ENCODE measurements around the gene CCNY. TPM values are rescaled to one million over a fixed set of nuclear protein-coding genes. Genes with fewer than 3 reads are reported as not detected.

Gene CCNY
- total RNA-seq (2022): 59.1 and 60.6 TPM in 2 replicates
- Bru-seq, nascent RNA: percentile 77 among the genes with signal in this experiment
- percentile 75 among the genes with signal in this experiment for BruChase-seq, experiment 1, labeled RNA remaining after a 6-hour chase
- BruChase-seq, experiment 2, labeled RNA remaining after a 2-hour chase: percentile 69 among the genes with signal in this experiment
- long read RNA-seq, full-length matches to known transcripts: 29 of 42 reads
- long read RNA-seq, partial matches to known transcripts: 0 of 42 reads
- long read RNA-seq, other reads (novel, unspliced or antisense): 13 of 42 reads

DNA sequence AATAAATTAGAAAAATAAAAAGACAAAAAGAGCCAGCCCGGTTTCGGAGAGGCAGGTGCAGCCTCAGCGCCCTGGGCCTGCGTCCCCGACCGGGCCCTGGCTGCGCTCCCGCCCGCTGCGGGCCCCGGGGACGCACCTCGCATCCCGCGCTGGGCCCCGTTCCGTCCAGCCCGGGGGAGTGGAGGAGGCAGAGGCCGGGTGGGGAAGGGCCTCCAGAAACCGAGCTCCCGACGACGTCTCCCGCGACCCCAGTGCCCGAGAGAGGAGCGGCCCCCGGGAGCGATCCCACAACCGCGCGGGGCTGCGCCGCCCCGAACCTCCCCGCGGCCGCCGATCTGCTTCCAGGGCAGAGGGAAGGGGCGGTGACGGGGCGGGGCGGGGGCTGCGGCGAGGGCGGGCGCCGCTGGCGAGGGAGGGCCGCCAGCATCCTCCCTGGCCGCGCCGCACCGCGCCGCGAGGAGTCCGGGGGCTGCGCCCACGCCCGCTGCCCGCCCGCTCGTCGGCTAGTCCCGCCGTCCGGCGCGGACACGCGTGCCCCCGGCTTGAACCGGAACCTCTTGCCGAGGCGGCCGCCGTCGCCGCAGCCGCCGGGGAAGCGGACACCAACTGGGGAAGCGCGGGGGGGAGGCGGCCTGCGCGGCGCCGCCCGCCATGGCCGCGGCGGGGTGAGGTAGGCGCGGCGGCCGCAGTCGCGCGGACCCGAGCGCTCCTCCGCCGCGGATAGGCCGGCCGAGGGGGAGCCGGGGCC lies at the start of gene CCNY:
TSS of gene CCNY (plus strand) at position 426 of the 748 bp plus-strand sequence. CDS start 545 bp downstream, outside the sequence.
- peaks cover 43% of the 10 kb centered on the region for H3K36me3 Mint-ChIP-seq (ENCODE audit: insufficient read depth, unreplicated experiment)
- CTCF ChIA-PET: no interaction called here
- TF ChIP-seq, protein P1, sequence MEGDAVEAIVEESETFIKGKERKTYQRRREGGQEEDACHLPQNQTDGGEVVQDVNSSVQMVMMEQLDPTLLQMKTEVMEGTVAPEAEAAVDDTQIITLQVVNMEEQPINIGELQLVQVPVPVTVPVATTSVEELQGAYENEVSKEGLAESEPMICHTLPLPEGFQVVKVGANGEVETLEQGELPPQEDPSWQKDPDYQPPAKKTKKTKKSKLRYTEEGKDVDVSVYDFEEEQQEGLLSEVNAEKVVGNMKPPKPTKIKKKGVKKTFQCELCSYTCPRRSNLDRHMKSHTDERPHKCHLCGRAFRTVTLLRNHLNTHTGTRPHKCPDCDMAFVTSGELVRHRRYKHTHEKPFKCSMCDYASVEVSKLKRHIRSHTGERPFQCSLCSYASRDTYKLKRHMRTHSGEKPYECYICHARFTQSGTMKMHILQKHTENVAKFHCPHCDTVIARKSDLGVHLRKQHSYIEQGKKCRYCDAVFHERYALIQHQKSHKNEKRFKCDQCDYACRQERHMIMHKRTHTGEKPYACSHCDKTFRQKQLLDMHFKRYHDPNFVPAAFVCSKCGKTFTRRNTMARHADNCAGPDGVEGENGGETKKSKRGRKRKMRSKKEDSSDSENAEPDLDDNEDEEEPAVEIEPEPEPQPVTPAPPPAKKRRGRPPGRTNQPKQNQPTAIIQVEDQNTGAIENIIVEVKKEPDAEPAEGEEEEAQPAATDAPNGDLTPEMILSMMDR (IDR thresholded peaks at IDR 0.05; ENCODE audit: unreplicated experiment): no peak
- H3K4me3 Mint-ChIP-seq (ENCODE audit: low read depth, unreplicated experiment): peak within 1 kb of the TSS; percentile 91
- peak; percentile 74 for DNase-seq
- H3K9me3 Mint-ChIP-seq (ENCODE audit: low read depth, unreplicated experiment): no peaks in the 10 kb centered on the region
- H3K4me1 Mint-ChIP-seq (ENCODE audit: low read depth, unreplicated experiment): peaks cover 43% of the 10 kb centered on the region
- no TSS peak for BruUV-seq (replicated peaks)
- H3K27ac Mint-ChIP-seq (ENCODE audit: unreplicated experiment): peak within 1 kb of the TSS; percentile 91
- intact Hi-C loops (cut with micrococcal nuclease; ENCODE audit: unreplicated experiment): loop anchor here (5.0 kb wide), 1 partner anchor 166 kb away; no protein-coding TSS in a partner anchor
- no peaks in the 10 kb centered on the region for H3K27me3 Mint-ChIP-seq (ENCODE audit: unreplicated experiment)

DNA sequence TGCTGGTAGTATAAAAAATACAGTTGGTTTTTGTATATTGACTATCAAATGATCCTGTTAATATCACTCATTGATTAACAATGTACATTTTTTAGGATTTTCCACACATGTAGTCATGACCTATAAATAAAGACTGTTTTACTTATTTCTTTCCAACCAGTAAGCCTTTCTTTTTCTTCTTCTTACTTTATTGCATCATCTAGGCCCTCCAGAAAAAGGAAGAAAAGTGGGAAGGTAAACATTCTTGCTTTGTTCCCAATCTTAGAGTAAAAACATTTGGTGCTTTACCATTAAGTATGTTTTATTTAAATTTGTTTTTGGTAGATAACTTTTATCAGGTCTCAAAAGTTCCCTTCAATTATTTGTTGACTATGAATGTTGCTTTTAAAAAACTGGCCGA lies 47.1 kb upstream of the CCNY start:
- BruUV-seq (replicated peaks): no TSS peak
- Mint-ChIP-seq H3K36me3 (ENCODE audit: insufficient read depth, unreplicated experiment) (no peaks in the 10 kb centered on the region), H3K27me3 (ENCODE audit: unreplicated experiment) (no peaks in the 10 kb centered on the region), H3K27ac (ENCODE audit: unreplicated experiment) (no peak overlapping the region), H3K4me1 (ENCODE audit: low read depth, unreplicated experiment) (no peaks in the 10 kb centered on the region), H3K9me3 (ENCODE audit: low read depth, unreplicated experiment) (no peaks in the 10 kb centered on the region), H3K4me3 (ENCODE audit: low read depth, unreplicated experiment) (no peak overlapping the region)
- TF ChIP-seq, protein P1 (IDR thresholded peaks at IDR 0.05; ENCODE audit: unreplicated experiment): no peak
- no peak for DNase-seq
- intact Hi-C loops (cut with micrococcal nuclease; ENCODE audit: unreplicated experiment): no loop called here
- CTCF ChIA-PET: no interaction called here

DNA sequence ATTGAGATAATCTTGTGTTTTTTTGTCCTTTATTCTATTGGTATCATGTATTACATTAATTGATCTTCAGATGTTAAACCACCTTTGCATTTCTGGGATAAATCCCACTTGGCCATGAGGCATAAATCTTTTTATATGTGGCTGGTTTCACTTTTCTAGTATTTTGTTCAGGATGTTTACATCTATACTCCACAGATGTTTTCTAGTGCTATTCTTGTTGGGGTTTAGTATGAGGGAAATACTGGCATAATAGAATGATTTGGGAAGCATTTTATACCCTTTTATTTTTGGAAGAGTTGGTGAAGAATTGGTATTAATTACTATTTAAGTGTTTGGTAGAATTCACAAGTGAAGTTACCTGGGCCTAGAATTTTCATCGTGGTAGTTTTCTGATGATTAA lies 41.8 kb upstream of the CCNY start:
- no peaks in the 10 kb centered on the region for H3K4me1 Mint-ChIP-seq (ENCODE audit: low read depth, unreplicated experiment)
- no peaks in the 10 kb centered on the region for H3K27me3 Mint-ChIP-seq (ENCODE audit: unreplicated experiment)
- H3K27ac Mint-ChIP-seq (ENCODE audit: unreplicated experiment): no peak overlapping the region
- no peak overlapping the region for H3K4me3 Mint-ChIP-seq (ENCODE audit: low read depth, unreplicated experiment)
- TF ChIP-seq, protein P1 (IDR thresholded peaks at IDR 0.05; ENCODE audit: unreplicated experiment): no peak
- no peaks in the 10 kb centered on the region for H3K36me3 Mint-ChIP-seq (ENCODE audit: insufficient read depth, unreplicated experiment)
- no peak for DNase-seq
- no TSS peak for BruUV-seq (replicated peaks)
- CTCF ChIA-PET: no interaction called here
- peaks cover 3% of the 10 kb centered on the region for H3K9me3 Mint-ChIP-seq (ENCODE audit: low read depth, unreplicated experiment)
- intact Hi-C loops (cut with micrococcal nuclease; ENCODE audit: unreplicated experiment): no loop called here

DNA sequence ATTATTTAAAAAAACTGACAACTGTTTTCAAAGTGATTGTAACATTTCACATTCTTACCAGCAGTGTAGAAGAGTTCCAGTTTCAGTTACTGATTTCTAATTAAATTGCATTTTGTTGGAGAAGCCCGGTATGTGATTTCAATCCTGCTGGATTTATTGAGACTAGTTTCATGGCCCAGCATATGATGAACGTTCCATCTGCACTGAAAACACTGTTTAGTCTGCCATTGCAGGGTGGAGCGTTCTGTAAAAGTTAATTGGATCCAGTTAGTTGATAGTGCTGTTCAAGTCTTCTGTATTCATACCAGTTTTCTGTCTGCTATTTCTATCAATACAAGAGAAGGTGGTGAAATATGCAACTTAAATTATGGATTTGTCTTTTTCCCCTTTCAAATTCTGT lies 37.3 kb upstream of the CCNY start:
- Mint-ChIP-seq H3K27ac (ENCODE audit: unreplicated experiment) (no peak overlapping the region), H3K27me3 (ENCODE audit: unreplicated experiment) (no peaks in the 10 kb centered on the region), H3K4me1 (ENCODE audit: low read depth, unreplicated experiment) (peaks cover 11% of the 10 kb centered on the region), H3K4me3 (ENCODE audit: low read depth, unreplicated experiment) (no peak overlapping the region), H3K36me3 (ENCODE audit: insufficient read depth, unreplicated experiment) (no peaks in the 10 kb centered on the region), H3K9me3 (ENCODE audit: low read depth, unreplicated experiment) (peaks cover 3% of the 10 kb centered on the region)
- CTCF ChIA-PET: no interaction called here
- TF ChIP-seq, protein P1 (IDR thresholded peaks at IDR 0.05; ENCODE audit: unreplicated experiment): no peak
- no peak for DNase-seq
- intact Hi-C loops (cut with micrococcal nuclease; ENCODE audit: unreplicated experiment): no loop called here
- no TSS peak for BruUV-seq (replicated peaks)

Data from Calu3 (cell line).